Amygdala (tissue), 56 donors: ENCODE results near the gene MAG.

ENCODE experiments used
- DNase-seq, 56 donors: peaks; one replicate each; lab custom pipeline; 2025; lab: John Stamatoyannopoulos, UW

Gene MAG

GRCh38 chr19:35264268-35265125, 27.5 kb upstream of the MAG start:
- no peak for DNase-seq

DNA sequence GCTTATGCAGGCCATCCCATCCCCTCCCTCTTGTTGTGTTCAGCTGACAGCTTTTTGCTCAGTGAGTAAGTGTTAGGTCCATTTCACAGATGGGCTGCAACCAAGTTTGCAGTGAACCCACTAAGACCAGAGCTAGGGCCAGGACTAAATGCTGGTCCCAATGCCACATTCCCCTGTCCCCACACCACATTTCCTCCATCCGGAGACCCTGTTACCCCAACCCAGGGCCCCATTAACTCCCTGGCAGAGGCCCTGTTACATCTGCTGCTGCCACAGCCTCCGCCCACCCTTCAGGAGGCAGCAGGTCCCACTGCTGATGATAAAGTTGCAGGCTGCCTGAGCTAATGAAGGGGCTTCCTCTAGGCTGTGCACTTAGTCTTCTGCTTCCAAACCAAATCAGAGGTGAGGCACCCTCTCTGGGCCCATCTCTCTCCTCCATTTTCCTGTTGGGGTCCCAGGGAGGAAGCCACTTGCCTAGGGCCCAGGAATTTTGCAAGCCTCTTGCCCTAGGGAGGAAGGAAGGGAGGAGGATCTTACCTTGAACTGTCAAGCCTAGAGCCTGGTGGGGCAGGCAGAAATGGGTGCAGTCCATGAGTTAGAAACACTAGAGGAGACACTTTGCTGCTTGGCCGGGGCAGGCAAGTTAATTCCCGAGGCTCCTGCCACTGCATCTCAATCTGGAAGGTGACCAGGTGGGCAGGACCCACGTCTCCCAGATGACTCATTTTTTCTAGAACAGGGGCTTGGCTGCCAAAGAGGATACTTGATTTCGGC, 26.6 kb upstream of the MAG start:
- DNase-seq = no peak

DNA sequence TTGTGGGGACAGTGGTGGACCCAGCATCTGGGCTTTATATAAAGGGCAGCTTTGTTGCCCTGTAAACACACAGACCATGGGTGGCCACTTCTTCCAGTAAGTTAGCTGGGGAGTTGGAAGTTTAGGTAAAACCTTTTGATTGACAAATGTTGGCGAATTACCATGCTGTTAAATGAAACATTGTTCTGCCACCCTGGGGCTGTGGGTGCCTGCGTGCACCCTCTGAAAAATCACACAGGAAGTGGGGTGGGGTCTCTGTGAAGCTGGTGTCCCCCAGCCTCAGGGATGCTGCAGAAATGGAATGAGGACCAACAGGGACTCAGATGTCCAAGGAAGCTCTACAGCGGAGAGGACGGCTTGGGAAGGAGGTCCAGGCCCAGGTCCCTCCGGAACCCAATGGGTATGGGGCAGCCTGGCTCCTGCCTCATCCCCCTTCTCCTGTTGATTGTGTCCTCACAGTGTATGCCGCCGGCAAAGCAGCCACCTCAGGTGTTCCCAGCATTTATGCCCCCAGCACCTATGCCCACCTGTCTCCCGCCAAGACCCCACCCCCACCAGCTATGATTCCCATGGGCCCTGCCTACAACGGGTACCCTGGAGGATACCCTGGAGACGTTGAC, 26.0 kb upstream of the MAG start:
- DNase-seq = no peak

DNA sequence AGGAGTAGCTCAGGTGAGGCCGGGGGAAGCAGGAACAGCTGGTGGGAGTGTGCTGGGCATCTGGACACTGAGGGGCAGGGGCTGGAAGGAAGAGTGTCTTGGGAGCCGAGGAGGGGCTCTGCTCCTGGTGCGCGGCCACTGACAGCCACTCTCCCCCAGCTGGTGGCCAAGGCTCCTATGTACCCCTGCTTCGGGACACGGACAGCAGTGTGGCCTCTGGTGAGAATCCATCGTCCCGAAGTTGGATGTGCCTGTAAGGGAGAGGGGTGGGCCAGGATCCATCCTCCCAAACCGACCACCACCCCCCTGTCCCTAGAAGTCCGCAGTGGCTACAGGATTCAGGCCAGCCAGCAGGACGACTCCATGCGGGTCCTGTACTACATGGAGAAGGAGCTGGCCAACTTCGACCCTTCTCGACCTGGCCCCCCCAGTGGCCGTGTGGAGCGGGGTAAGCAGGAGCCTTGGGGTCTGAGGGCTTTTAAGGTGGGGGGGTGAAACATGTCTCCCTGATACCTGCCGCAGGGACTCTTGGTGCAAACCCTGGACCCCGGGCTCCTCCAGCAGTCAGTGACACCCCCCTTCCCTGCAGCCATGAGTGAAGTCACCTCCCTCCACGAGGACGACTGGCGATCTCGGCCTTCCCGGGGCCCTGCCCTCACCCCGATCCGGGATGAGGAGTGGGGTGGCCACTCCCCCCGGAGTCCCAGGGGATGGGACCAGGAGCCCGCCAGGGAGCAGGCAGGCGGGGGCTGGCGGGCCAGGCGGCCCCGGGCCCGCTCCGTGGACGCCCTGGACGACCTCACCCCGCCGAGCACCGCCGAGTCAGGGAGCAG, 25.2 kb upstream of the MAG start:
- DNase-seq = no peak

DNA sequence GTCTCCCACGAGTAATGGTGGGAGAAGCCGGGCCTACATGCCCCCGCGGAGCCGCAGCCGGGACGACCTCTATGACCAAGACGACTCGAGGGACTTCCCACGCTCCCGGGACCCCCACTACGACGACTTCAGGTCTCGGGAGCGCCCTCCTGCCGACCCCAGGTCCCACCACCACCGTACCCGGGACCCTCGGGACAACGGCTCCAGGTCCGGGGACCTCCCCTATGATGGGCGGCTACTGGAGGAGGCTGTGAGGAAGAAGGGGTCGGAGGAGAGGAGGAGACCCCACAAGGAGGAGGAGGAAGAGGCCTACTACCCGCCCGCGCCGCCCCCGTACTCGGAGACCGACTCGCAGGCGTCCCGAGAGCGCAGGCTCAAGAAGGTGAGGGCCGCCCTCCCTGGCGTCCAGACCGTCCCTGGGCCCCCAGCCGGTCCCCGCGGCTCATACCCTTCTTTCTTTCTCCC, 24.6 kb upstream of the MAG start:
- peak in 13 of 56 donors; percentile 28 to 66 (median 51) for DNase-seq

DNA sequence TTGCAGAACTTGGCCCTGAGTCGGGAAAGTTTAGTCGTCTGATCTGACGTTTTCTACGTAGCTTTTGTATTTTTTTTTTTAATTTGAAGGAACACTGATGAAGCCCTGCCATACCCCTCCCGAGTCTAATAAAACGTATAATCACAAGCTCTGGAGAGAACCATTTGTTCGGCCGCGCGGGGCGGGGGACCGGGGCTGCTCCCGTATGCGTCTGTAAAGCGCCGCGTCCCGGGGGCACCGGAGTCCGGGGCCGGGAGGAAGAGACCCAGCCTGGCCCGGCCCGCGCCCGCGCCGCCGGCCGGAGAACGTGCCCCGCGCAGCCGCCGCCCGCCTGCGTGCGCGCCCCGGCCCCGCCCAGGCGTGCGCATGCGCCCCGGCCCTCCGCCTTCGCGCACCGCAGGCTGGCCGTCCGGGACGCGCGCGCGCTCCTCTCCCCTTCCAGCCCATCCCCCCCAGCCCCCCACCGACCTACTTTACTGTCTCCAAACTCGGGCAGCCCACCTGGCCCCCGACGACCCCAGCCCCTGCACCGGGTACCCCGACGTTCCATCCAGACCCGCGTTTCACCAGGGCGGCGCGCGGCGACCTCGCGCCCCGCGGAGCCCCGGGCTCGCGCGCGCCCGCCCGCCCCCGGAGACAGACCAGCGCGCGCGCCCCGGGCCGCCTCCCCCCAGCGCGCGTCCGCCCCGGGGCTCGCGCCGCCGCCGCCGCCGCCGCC, 24.0 kb upstream of the MAG start:
- peak in 39 of 56 donors; percentile 31 to 78 (median 58) for DNase-seq

DNA sequence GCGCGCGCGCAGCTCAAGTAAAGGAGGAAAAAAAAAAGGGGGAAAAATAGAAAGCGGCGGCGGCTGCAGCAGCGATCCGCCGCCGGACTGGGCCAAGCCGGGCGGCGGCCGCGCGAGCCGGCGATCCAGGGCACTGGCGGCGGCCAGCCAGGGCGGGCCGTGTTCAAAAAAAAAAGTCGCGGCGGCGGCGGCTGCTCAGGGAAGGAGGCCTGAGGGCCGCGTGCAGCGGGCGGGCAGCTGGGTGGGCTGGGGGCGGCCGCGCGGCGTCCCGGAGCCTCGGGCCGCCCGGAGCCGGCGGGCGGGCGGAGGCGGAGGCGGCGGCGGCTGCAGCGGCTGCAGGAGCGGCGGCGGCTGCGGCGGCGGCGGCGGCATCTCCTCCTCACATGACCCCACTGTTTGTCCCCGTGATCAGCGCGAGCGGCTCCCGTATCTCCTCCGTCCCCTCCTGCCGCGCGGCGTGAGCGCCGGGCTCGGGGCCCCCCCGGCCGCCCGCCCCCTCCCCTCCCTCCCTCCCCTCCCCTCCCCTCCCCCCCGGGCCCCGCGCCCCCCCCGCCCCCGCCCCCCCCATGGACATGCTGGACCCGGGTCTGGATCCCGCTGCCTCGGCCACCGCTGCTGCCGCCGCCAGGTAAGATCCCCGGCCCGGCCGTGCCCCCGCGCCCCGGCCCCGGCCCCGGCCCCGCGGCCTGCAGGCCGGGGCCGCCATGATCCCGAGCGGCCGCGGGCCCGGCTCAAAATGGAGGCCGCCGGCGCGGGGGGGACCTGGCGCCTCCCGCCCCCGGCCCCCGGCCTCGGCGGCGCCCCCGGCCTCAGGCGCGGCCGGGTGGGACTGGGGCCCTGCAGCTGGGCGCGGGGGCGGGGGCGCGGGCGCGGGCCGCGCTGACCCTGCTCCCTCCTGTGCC, 23.2 kb upstream of the MAG start, which contains the start of gene USF2:
TSS of gene USF2 (plus strand) at position 427 of the 902 bp plus-strand sequence. CDS start at position 567, 140 bp downstream.
- DNase-seq = peak in 43 of 56 donors; percentile 29 to 83 (median 58)

DNA sequence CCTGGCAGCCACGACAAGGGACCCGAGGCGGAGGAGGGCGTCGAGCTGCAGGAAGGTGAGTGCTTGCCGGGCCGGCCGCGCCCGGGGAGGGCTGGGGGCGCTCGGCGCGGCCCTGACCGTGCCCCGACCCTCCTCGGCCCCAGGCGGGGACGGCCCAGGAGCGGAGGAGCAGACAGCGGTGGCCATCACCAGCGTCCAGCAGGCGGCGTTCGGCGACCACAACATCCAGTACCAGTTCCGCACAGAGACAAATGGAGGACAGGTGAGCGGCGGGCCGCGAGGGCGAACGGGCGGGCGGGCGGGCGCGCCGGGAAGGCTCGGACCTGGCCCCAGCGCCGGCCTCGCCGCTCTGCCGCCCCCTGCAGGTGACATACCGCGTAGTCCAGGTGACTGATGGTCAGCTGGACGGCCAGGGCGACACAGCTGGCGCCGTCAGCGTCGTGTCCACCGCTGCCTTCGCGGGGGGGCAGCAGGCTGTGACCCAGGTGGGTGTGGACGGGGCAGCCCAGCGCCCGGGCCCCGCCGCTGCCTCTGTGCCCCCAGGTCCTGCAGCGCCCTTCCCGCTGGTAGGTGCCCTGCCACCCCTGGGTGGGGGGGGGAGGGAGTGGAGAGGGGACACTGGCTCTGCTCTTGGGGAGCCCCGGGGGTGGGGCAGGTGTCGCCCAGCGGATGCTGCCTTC, 22.4 kb upstream of the MAG start:
- DNase-seq = peak in 55 of 56 donors; percentile 29 to 91 (median 71)

GRCh38 chr19:35270381-35270811, 21.6 kb upstream of the MAG start:
- no peak for DNase-seq

- no peak for DNase-seq
Measured at GRCh38 chr19:35271546-35271945, 20.4 kb upstream of the MAG start.

DNA sequence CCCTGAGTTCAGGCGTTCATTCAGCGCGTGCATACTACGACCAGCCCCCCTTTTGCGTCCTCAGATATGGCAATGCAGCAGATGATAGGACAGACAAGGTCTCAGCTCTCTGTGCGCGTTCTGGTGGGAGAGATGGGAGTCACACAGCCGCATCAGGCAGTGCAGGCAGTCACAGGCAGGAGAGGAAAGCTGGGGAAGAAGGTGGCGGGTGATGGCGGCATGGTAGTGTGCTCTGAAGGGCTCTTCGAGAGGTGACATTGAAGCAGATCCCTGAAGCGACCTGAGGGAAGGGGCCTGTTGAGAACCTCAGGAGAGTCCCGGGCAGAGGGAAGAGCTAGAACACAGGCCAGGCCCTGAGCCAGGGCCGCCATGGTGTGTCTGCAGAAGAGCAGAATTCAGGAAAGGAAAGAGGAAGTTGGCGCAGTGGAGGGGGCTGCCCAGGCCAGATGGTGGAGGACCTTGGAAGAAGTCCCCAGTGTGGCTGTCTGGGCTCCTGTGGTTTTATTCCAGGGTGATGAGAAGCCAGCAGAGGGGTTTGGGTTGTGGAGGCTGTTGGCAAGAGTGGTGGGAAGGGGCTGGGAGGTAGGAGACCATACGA, 19.7 kb upstream of the MAG start:
- peak in 9 of 56 donors; percentile 16 to 53 (median 29) for DNase-seq

DNA sequence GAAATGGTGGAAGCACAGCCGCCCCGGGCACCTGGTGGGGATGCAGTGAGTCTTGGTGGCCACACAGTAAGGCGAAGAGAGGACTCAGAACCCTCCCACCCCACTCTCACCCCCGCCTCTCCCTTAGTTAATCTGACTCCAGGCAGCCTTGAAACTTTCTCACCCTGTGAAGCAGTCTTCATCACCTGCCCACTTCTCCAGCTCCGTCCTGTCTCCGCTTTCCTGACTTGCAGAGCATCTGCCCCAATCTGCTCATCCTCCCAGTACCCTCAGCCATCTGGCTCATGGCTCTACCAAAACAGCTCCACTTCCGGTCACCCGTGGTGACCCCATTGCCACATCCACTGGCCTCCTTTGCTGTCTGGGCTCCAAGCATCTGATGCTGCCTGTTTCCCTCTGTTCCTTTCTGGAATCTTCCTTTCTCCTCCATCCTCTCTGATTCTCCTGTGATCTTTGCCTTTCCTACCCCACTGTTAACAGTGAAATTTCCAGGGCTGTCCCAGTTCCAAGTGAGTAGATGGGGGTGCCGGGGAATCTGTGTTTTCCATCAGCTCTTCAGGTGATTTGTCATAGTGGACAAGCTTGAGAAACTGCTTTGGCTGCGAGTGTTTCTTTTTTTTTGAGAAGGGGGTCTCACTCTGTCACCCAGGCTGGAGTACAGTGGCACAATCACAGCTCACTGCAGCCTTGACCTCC, 18.9 kb upstream of the MAG start:
- DNase-seq = no peak

- peak in 1 of 56 donors; percentile 20 for DNase-seq
Measured at GRCh38 chr19:35273686-35274259, 18.2 kb upstream of the MAG start.

DNA sequence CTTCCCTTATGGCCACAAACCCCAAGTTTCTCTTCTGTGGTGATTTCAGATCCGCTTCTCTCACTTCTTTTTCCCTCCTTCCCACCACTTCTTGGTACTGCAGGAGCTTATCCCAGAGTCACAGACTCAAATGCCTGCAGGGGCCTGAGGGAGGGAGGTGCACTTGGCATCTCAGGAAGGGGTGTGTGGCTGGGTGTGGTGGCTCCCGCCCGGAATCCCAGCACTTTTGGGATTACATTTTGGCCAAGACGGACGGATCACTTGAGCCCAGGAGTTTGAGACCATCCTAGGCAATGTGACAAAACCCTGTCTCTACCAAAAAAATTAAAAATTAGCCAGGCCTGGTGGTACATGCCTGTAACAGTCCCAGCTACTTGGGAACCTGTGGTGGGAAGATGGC, 17.6 kb upstream of the MAG start:
- no peak for DNase-seq

GRCh38 chr19:35276706-35277281, 15.2 kb upstream of the MAG start:
- no peak for DNase-seq
